HEK293 (cell line): ENCODE measurements around the gene RIGI.

Experiments used
- CTCF ChIA-PET: fragments of 350-600 bp; formaldehyde crosslinking; extraction: SDS; loops from one replicate; lab custom pipeline; 2021; ENCODE audit warnings: antibody characterized with exemption; lab: Yijun Ruan, JAX
- POLR2A ChIA-PET: fragments of 300-600 bp; formaldehyde crosslinking; extraction: SDS; loops from one replicate; lab custom pipeline; 2020; ENCODE audit warnings: antibody characterized with exemption, inconsistent platforms; lab: Yijun Ruan, JAX
- H3K27ac ChIP-seq: fragments of 200-500 bp; sonication (Bioruptor generic); 2 replicates; pipeline ENCODE4 v1.5.1; 2014; ENCODE audit warnings: low read depth, low read length, control low read depth, inconsistent platforms; ENCODE audit errors: extremely low read depth
- H3K36me3 ChIP-seq, 2 experiments: fragments of 200-500 bp in 1 of 2; sonication (Bioruptor generic) in 1 of 2; 1 replicate in 1 of 2; 2 replicates in 1 of 2; pipeline ENCODE4 v1.5.1; 2014 to 2017; ENCODE audit warnings: inconsistent platforms in 2 of 2, low read length in 2 of 2; ENCODE audit not compliant: control insufficient read depth in 2 of 2, insufficient read depth in 1 of 2
- H3K4me1 ChIP-seq: fragments of 200-500 bp; sonication (Bioruptor generic); 2 replicates; pipeline ENCODE4 v1.5.1; 2014; ENCODE audit warnings: mild to moderate bottlenecking, low read length, inconsistent platforms; ENCODE audit not compliant: control insufficient read depth, insufficient read depth
- H3K4me3 ChIP-seq: 2 replicates; pipeline ENCODE4 v1.5.1; 2011; ENCODE audit warnings: low read depth, mild to moderate bottlenecking, control low read depth, low read length, moderate library complexity
- H3K9me3 ChIP-seq: fragments of 200-500 bp; sonication (Bioruptor generic); 2 replicates; pipeline ENCODE4 v1.5.1; 2014; ENCODE audit warnings: low read depth, low read length, inconsistent platforms; ENCODE audit not compliant: control insufficient read depth, insufficient read depth
- BCL11B ChIP-seq: fragments of 450-650 bp; formaldehyde crosslinking; IDR thresholded peaks from 2 replicates; pipeline ENCODE4 v1.5.1; 2016; ENCODE audit warnings: low read depth, missing biosample characterization, missing genetic modification characterization
- GLI2 ChIP-seq: fragments of 450-650 bp; formaldehyde crosslinking; IDR thresholded peaks from 2 replicates; pipeline ENCODE4; 2017; ENCODE audit warnings: missing biosample characterization, missing genetic modification characterization, low read depth, borderline replicate concordance
- SP2 ChIP-seq: fragments of 450-650 bp; formaldehyde crosslinking; IDR thresholded peaks from 2 replicates; pipeline ENCODE4 v1.5.1; 2016; ENCODE audit warnings: missing biosample characterization, missing genetic modification characterization
- TSHZ1 ChIP-seq: fragments of 450-650 bp; formaldehyde crosslinking; IDR thresholded peaks from 2 replicates; pipeline ENCODE4 v1.5.1; 2016; ENCODE audit warnings: missing biosample characterization, missing genetic modification characterization, borderline replicate concordance
- ZBTB17 ChIP-seq: fragments of 450-650 bp; formaldehyde crosslinking; IDR thresholded peaks from 2 replicates; pipeline ENCODE4 v1.5.1; 2016; ENCODE audit warnings: missing biosample characterization, missing genetic modification characterization
- ZBTB7A ChIP-seq: fragments of 450-650 bp; formaldehyde crosslinking; IDR thresholded peaks from 2 replicates; pipeline ENCODE4 v1.5.1; 2016; ENCODE audit warnings: low read depth, missing biosample characterization, missing genetic modification characterization
- ZIC2 ChIP-seq: fragments of 450-650 bp; formaldehyde crosslinking; IDR thresholded peaks from 2 replicates; pipeline ENCODE4 v1.5.1; 2016; ENCODE audit warnings: missing biosample characterization, missing genetic modification characterization
- ZNF10 ChIP-seq: fragments of 450-650 bp; formaldehyde crosslinking; IDR thresholded peaks from 2 replicates; pipeline ENCODE4 v1.5.1; 2017; ENCODE audit warnings: missing biosample characterization, missing genetic modification characterization
- ZNF114 ChIP-seq: fragments of 450-650 bp; formaldehyde crosslinking; IDR thresholded peaks from 2 replicates; pipeline ENCODE4 v1.5.0; 2017; ENCODE audit warnings: missing biosample characterization, missing genetic modification characterization
- ZNF16 ChIP-seq: fragments of 450-650 bp; formaldehyde crosslinking; IDR thresholded peaks from 2 replicates; pipeline ENCODE4 v1.5.1; 2016; ENCODE audit warnings: low read depth, missing biosample characterization, missing genetic modification characterization
- ZNF2 ChIP-seq: fragments of 450-650 bp; formaldehyde crosslinking; IDR thresholded peaks from 2 replicates; pipeline ENCODE4 v1.5.1; 2016; ENCODE audit warnings: missing biosample characterization, missing genetic modification characterization
- ZNF394 ChIP-seq: fragments of 450-650 bp; formaldehyde crosslinking; IDR thresholded peaks from 2 replicates; pipeline ENCODE4 v1.5.1; 2016; ENCODE audit warnings: missing biosample characterization, missing genetic modification characterization, mild to moderate bottlenecking, moderate library complexity, borderline replicate concordance
- ZNF510 ChIP-seq: fragments of 450-650 bp; formaldehyde crosslinking; IDR thresholded peaks from 2 replicates; pipeline ENCODE4 v1.5.1; 2018; ENCODE audit warnings: mild to moderate bottlenecking, missing genetic modification characterization, missing biosample characterization; ENCODE audit not compliant: insufficient replicate concordance
- ZNF544 ChIP-seq: fragments of 450-650 bp; formaldehyde crosslinking; IDR thresholded peaks from 2 replicates; pipeline ENCODE4 v1.5.0; 2017; ENCODE audit warnings: missing biosample characterization, missing genetic modification characterization
- ZNF549 ChIP-seq: fragments of 450-650 bp; IDR thresholded peaks from 2 replicates; pipeline ENCODE4 v1.5.1; 2018; ENCODE audit warnings: missing biosample characterization, missing genetic modification characterization, mild to moderate bottlenecking, inconsistent platforms, moderate library complexity
- ZNF596 ChIP-seq: fragments of 450-650 bp; IDR thresholded peaks from 2 replicates; pipeline ENCODE4 v1.5.0; 2018; ENCODE audit warnings: missing biosample characterization, mild to moderate bottlenecking, missing genetic modification characterization, moderate library complexity
- ZNF791 ChIP-seq: fragments of 450-650 bp; formaldehyde crosslinking; IDR thresholded peaks from 2 replicates; pipeline ENCODE4 v1.5.1; 2016; ENCODE audit warnings: missing biosample characterization, missing genetic modification characterization
- TF ChIP-seq, protein P1 (sequence below): fragments of 450-650 bp; formaldehyde crosslinking; conservative IDR thresholded peaks from 2 replicates; pipeline ENCODE4 v1.5.1; 2016; ENCODE audit warnings: low read depth, missing biosample characterization, missing genetic modification characterization
- TF ChIP-seq, protein P2 (sequence below): fragments of 450-650 bp; formaldehyde crosslinking; IDR thresholded peaks from 2 replicates; pipeline ENCODE4 v1.5.1; 2016; ENCODE audit warnings: missing biosample characterization, missing genetic modification characterization, low read depth
- TF ChIP-seq, protein P3 (sequence below): fragments of 450-650 bp; formaldehyde crosslinking; IDR thresholded peaks from 2 replicates; pipeline ENCODE4 v1.5.1; 2016; ENCODE audit warnings: missing biosample characterization, missing genetic modification characterization
- TF ChIP-seq, protein P4 (sequence below): fragments of 450-650 bp; formaldehyde crosslinking; IDR thresholded peaks from 2 replicates; pipeline ENCODE4 v1.5.1; 2016; ENCODE audit warnings: missing biosample characterization, missing genetic modification characterization
- TF ChIP-seq, protein P5 (sequence below): fragments of 450-650 bp; formaldehyde crosslinking; IDR thresholded peaks from 2 replicates; pipeline ENCODE4 v1.5.1; 2017; ENCODE audit warnings: missing biosample characterization, missing genetic modification characterization

The RIGI gene

DNA sequence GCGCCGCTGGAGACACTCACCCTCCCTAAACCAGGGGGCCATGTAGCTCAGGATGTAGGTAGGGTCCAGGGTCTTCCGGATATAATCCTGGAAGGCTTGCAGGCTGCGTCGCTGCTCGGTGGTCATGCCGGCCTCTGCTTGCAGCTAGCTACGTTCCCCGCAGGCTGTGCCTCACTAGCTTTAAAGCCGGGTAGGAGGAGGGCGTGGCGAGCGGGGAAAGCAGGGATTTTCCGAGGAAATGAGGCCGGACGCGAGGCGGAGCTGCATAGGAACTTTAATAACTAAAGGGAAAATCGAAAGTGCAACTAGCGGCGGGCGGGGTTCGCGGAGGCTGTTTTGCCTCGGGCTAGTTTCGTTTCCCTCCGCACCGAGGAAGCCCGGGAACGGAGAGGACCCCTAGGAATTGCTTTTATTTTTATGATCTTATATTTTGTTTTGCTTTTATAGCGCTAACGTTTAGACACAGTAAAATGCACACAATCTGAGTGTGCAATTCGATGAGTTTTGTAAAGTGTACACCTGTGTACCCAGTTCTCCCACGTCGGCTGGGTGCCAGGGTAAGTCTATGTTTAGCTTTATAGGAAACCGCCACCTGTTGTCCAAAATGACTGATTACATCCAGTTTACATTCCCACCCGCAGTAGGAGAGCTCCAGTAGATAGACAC, at the start of gene RIGI (continued):
- TF ChIP-seq, protein P1, sequence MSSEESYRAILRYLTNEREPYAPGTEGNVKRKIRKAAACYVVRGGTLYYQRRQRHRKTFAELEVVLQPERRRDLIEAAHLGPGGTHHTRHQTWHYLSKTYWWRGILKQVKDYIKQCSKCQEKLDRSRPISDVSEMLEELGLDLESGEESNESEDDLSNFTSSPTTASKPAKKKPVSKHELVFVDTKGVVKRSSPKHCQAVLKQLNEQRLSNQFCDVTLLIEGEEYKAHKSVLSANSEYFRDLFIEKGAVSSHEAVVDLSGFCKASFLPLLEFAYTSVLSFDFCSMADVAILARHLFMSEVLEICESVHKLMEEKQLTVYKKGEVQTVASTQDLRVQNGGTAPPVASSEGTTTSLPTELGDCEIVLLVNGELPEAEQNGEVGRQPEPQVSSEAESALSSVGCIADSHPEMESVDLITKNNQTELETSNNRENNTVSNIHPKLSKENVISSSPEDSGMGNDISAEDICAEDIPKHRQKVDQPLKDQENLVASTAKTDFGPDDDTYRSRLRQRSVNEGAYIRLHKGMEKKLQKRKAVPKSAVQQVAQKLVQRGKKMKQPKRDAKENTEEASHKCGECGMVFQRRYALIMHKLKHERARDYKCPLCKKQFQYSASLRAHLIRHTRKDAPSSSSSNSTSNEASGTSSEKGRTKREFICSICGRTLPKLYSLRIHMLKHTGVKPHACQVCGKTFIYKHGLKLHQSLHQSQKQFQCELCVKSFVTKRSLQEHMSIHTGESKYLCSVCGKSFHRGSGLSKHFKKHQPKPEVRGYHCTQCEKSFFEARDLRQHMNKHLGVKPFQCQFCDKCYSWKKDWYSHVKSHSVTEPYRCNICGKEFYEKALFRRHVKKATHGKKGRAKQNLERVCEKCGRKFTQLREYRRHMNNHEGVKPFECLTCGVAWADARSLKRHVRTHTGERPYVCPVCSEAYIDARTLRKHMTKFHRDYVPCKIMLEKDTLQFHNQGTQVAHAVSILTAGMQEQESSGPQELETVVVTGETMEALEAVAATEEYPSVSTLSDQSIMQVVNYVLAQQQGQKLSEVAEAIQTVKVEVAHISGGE (tag by site-specific recombination) = peak; percentile 39
- TF ChIP-seq ZNF544 (tag by site-specific recombination) = no peak
- no peak; the same call in 1 of the 2 replicates for TF ChIP-seq ZNF394
- TF ChIP-seq, protein P2, sequence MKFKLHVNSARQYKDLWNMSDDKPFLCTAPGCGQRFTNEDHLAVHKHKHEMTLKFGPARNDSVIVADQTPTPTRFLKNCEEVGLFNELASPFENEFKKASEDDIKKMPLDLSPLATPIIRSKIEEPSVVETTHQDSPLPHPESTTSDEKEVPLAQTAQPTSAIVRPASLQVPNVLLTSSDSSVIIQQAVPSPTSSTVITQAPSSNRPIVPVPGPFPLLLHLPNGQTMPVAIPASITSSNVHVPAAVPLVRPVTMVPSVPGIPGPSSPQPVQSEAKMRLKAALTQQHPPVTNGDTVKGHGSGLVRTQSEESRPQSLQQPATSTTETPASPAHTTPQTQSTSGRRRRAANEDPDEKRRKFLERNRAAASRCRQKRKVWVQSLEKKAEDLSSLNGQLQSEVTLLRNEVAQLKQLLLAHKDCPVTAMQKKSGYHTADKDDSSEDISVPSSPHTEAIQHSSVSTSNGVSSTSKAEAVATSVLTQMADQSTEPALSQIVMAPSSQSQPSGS = no peak
- peak; percentile 17; the same call in 1 of the 2 replicates for TF ChIP-seq ZIC2 (tag by site-specific recombination)
- no peak for TF ChIP-seq ZNF510 (tag by site-specific recombination)
- TF ChIP-seq, protein P3, sequence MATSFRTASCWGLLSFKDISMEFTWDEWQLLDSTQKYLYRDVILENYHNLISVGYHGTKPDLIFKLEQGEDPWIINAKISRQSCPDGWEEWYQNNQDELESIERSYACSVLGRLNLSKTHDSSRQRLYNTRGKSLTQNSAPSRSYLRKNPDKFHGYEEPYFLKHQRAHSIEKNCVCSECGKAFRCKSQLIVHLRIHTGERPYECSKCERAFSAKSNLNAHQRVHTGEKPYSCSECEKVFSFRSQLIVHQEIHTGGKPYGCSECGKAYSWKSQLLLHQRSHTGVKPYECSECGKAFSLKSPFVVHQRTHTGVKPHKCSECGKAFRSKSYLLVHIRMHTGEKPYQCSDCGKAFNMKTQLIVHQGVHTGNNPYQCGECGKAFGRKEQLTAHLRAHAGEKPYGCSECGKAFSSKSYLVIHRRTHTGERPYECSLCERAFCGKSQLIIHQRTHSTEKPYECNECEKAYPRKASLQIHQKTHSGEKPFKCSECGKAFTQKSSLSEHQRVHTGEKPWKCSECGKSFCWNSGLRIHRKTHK = no peak
- TF ChIP-seq, protein P4, sequence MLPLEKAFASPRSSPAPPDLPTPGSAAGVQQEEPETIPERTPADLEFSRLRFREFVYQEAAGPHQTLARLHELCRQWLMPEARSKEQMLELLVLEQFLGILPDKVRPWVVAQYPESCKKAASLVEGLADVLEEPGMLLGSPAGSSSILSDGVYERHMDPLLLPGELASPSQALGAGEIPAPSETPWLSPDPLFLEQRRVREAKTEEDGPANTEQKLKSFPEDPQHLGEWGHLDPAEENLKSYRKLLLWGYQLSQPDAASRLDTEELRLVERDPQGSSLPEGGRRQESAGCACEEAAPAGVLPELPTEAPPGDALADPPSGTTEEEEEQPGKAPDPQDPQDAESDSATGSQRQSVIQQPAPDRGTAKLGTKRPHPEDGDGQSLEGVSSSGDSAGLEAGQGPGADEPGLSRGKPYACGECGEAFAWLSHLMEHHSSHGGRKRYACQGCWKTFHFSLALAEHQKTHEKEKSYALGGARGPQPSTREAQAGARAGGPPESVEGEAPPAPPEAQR (tag by site-specific recombination) = no peak
- TF ChIP-seq SP2 (tag by site-specific recombination) = peak; percentile 46
- no peak for TF ChIP-seq ZBTB7A (tag by site-specific recombination)
- peak; percentile 63 for TF ChIP-seq ZNF2
- peak; percentile 66 for TF ChIP-seq ZBTB17 (tag by site-specific recombination)

DNA sequence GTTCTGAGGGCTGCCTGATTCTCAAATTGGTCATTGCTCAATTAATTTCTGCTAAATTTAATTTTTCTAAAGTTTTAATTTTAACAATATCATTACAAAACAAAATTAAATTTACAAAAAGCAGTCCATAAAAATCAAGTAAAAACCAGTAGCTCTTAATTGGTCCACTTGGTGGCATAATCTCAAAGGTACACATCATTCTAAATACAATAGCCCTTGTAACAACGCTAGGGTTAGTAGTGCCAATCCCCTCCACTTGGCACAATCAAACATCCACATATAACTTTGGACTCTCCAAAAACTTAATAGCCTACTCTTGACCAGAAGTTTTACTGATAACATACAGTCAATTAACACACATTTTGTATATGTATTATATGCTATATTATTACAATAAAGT, 48.9 kb upstream of the RIGI start:
- Histone ChIP-seq H3K4me1 (peaks cover 4% of the 10 kb centered on the region; the same call in 1 of the 2 replicates), H3K4me3 (no peak overlapping the region), H3K27ac (no peak overlapping the region), H3K36me3 (peaks cover 0 to 6% of the 10 kb centered on the region in 2 experiments; a peak in 1 of 3 replicates), H3K9me3 (no peaks in the 10 kb centered on the region)
- POLR2A ChIA-PET = interaction anchor here (0.6 to 0.7 kb wide), 2 partner anchors 191 to 196 kb away, joined by 4 to 5 read pairs; partner anchors contain the start of gene ACO1
- CTCF ChIA-PET = interaction anchor here (0.8 to 4.0 kb wide), 8 partner anchors 14 to 394 kb away, joined by 3 to 122 read pairs (median 4); partner anchors contain the start of gene RIGI
- TF ChIP-seq BCL11B = no peak
- TF ChIP-seq ZNF114 (tag by site-specific recombination) = no peak
- no peak for TF ChIP-seq ZNF16 (tag by site-specific recombination)
- TF ChIP-seq ZNF791 (tag by site-specific recombination) = no peak
- TF ChIP-seq, protein P5, sequence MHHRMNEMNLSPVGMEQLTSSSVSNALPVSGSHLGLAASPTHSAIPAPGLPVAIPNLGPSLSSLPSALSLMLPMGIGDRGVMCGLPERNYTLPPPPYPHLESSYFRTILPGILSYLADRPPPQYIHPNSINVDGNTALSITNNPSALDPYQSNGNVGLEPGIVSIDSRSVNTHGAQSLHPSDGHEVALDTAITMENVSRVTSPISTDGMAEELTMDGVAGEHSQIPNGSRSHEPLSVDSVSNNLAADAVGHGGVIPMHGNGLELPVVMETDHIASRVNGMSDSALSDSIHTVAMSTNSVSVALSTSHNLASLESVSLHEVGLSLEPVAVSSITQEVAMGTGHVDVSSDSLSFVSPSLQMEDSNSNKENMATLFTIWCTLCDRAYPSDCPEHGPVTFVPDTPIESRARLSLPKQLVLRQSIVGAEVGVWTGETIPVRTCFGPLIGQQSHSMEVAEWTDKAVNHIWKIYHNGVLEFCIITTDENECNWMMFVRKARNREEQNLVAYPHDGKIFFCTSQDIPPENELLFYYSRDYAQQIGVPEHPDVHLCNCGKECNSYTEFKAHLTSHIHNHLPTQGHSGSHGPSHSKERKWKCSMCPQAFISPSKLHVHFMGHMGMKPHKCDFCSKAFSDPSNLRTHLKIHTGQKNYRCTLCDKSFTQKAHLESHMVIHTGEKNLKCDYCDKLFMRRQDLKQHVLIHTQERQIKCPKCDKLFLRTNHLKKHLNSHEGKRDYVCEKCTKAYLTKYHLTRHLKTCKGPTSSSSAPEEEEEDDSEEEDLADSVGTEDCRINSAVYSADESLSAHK (tag by site-specific recombination) = no peak
- no peak for TF ChIP-seq ZNF596 (tag by site-specific recombination)
- TF ChIP-seq GLI2 (tag by site-specific recombination) = no peak
- TF ChIP-seq ZNF10 (tag by site-specific recombination) = no peak
- TF ChIP-seq TSHZ1 (tag by site-specific recombination) = no peak
- no peak for TF ChIP-seq ZNF549
